ENCODE data around the gene MCM3AP. TPM values are rescaled to one million over a fixed set of nuclear protein-coding genes. Genes with fewer than 3 reads are reported as not detected.
"Not testable (repeated sequence)": the region's sequence is repeated elsewhere in the genome, so short reads cannot be mapped to it uniquely, and the experiment has no call there.

MCM3AP gene
- total RNA-seq, 2 experiments from 2014 or later, result 109 to 121 TPM

- DNase-seq, result no peak
- Mint-ChIP-seq H3K9me3 (no peaks in the 10 kb centered on the region), H3K4me1 (peaks cover 39% of the 10 kb centered on the region), H3K27me3 (no peaks in the 10 kb centered on the region), H3K36me3 (ENCODE audit: low read depth) (peaks cover 29% of the 10 kb centered on the region), H3K27ac (no peak overlapping the region), H3K4me3 (peak overlapping the region; percentile 1)
- POLR2A ChIA-PET, result no interaction called here
- CTCF ChIA-PET, result interaction anchor here (1.0 kb wide), 1 partner anchor 82 kb away, joined by 3 read pairs; no protein-coding TSS in a partner anchor
Measured at GRCh38 chr21:46226146-46226545, 59.3 kb downstream of the MCM3AP start.

GRCh38 chr21:46223661-46224060 lies 61.8 kb downstream of the MCM3AP start:
- POLR2A ChIA-PET, H3K27ac Mint-ChIP-seq, H3K9me3 Mint-ChIP-seq, DNase-seq, H3K4me3 Mint-ChIP-seq, CTCF ChIA-PET, H3K27me3 Mint-ChIP-seq: not testable (repeated sequence)
- peaks cover 31% of the 10 kb centered on the region for H3K36me3 Mint-ChIP-seq (ENCODE audit: low read depth)
- H3K4me1 Mint-ChIP-seq, result peaks cover 26% of the 10 kb centered on the region

- POLR2A ChIA-PET, result no interaction called here
- no peak for DNase-seq
- no peak overlapping the region for H3K4me3 Mint-ChIP-seq
- CTCF ChIA-PET, result no interaction called here
- no peaks in the 10 kb centered on the region for H3K27me3 Mint-ChIP-seq
- H3K27ac Mint-ChIP-seq, result no peak overlapping the region
- peaks cover 31% of the 10 kb centered on the region for H3K36me3 Mint-ChIP-seq (ENCODE audit: low read depth)
- H3K9me3 Mint-ChIP-seq, result no peaks in the 10 kb centered on the region
- peaks cover 26% of the 10 kb centered on the region for H3K4me1 Mint-ChIP-seq
Measured at GRCh38 chr21:46223217-46223616, 62.2 kb downstream of the MCM3AP start.

GRCh38 chr21:46222436-46223116 lies 62.8 kb downstream of the MCM3AP start:
- CTCF ChIA-PET, result no interaction called here
- Mint-ChIP-seq H3K36me3 (ENCODE audit: low read depth) (peaks cover 25% of the 10 kb centered on the region), H3K27me3 (no peaks in the 10 kb centered on the region), H3K4me1 (peaks cover 22% of the 10 kb centered on the region), H3K9me3 (no peaks in the 10 kb centered on the region), H3K27ac (no peak overlapping the region), H3K4me3 (no peak overlapping the region)
- no peak for DNase-seq
- POLR2A ChIA-PET, result no interaction called here

DNA sequence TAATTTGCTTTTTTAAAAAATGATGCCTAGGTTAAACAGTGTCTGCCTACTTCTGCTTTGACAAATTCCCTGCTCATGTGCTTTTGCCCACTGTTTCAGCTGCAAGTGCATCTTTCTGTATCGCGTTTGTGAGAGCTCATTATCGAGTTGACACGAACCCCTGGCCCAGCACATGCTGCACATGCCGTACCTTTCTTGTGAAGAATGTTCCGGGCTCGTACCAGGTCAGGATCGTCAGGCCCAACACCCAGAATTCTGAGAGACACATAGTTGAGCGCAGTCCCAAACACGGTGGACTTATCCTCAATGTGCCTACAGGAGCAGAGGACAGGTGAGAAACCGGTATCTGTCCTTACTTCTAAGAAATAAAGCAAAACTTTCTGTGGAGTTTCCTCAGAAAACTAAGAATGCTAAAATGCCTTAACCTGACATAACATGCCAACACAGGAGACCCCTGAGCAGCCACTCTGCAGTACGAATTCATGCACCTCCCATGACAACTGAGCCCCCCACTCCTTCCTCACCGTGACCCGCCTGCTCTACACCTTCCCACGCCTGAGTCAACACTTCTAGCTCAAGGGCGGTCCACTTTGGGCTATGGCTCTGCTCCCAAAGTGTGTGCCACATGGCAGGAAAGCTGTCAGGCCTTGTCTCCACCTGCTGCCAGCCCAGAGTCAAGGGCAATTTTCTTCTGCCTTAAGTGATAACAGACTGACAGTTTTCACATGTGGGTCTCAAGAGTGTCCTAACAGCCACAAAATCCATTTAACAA lies 63.6 kb downstream of the MCM3AP start:
- Mint-ChIP-seq H3K4me1 (peaks cover 15% of the 10 kb centered on the region), H3K27me3 (no peaks in the 10 kb centered on the region), H3K9me3 (no peaks in the 10 kb centered on the region), H3K4me3 (no peak overlapping the region), H3K27ac (no peak overlapping the region), H3K36me3 (ENCODE audit: low read depth) (peaks cover 18% of the 10 kb centered on the region)
- DNase-seq, result no peak
- POLR2A ChIA-PET, result no interaction called here
- CTCF ChIA-PET, result no interaction called here

DNA sequence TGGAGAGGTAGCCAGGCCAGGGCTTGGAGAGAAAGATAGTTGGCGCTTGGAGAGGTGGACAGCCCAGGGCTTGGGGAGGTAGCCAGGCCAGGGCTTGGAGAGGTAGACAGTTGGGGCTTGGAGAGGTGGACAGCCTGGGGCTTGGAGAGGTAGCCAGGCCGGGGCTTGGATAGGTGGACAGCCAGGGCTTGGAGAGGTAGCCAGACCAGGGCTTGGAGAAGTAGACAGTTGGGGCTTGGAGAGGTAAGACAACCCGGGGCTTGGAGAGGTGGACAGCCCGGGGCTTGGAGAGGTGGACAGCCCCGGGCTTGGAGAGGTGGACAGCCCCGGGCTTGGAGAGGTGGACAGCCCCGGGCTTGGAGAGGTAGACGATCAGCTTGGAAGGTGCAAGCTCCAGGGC lies 64.6 kb downstream of the MCM3AP start:
- Mint-ChIP-seq H3K27me3 (no peaks in the 10 kb centered on the region), H3K4me3 (no peak overlapping the region), H3K36me3 (ENCODE audit: low read depth) (peaks cover 16% of the 10 kb centered on the region), H3K27ac (no peak overlapping the region), H3K9me3 (no peaks in the 10 kb centered on the region), H3K4me1 (peaks cover 6% of the 10 kb centered on the region)
- CTCF ChIA-PET, result no interaction called here
- POLR2A ChIA-PET, result no interaction called here
- DNase-seq, result no peak

- Mint-ChIP-seq H3K9me3 (no peaks in the 10 kb centered on the region), H3K27ac (no peak overlapping the region), H3K36me3 (ENCODE audit: low read depth) (peaks cover 12% of the 10 kb centered on the region), H3K27me3 (no peaks in the 10 kb centered on the region), H3K4me3 (no peak overlapping the region), H3K4me1 (peaks cover 2% of the 10 kb centered on the region)
- no peak for DNase-seq
- POLR2A ChIA-PET, result no interaction called here
- CTCF ChIA-PET, result no interaction called here
Measured at GRCh38 chr21:46220275-46220810, 65.1 kb downstream of the MCM3AP start.

DNA sequence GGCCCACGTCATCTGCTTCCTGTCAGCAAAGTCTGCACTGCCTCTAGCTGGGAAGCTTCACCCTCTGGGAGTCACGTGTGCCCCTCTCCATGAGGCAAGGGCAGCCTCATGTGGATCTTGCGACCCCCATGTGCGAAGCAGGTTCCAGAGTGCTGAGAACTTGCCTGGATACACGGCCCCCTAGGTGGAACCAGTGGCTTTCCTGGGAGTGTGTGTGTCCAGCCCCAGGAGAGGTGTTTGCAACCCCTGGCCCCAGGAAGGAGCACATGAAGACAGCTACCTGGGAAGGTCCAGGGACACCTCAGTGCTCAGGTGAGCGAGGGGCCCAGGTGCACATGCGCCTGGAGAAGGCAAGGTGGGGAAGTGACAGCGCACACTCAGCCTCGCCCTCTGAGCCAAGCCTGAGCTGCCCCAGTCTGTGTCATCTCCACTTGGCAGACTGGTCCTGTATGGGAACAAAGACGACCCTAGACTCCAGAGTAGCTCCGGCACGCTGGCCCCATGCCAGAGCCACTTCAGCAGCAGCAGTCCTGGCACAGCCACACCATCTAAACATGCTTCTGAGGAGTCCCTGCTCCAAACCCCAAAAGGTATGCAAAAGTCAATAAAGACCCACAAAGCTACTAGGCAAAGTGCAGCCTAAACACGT lies 65.7 kb downstream of the MCM3AP start:
- no peaks in the 10 kb centered on the region for H3K27me3 Mint-ChIP-seq
- POLR2A ChIA-PET, result no interaction called here
- CTCF ChIA-PET, result interaction anchor here (0.7 kb wide), 1 partner anchor 76 kb away, joined by 3 read pairs; no protein-coding TSS in a partner anchor

GRCh38 chr21:46218906-46219590 lies 66.4 kb downstream of the MCM3AP start:
- Mint-ChIP-seq H3K9me3 (no peaks in the 10 kb centered on the region), H3K27ac (no peak overlapping the region), H3K4me1 (peaks cover 2% of the 10 kb centered on the region), H3K27me3 (no peaks in the 10 kb centered on the region), H3K4me3 (no peak overlapping the region), H3K36me3 (ENCODE audit: low read depth) (peaks cover 12% of the 10 kb centered on the region)
- POLR2A ChIA-PET, result no interaction called here
- CTCF ChIA-PET, result interaction anchor here (0.7 kb wide), 1 partner anchor 76 kb away, joined by 3 read pairs; no protein-coding TSS in a partner anchor
- no peak for DNase-seq

More for the DNA sequence above, 65.7 kb downstream of the MCM3AP start:
- H3K4me3 Mint-ChIP-seq, result no peak overlapping the region
- no peaks in the 10 kb centered on the region for H3K9me3 Mint-ChIP-seq
- no peak overlapping the region for H3K27ac Mint-ChIP-seq
- peaks cover 12% of the 10 kb centered on the region for H3K36me3 Mint-ChIP-seq (ENCODE audit: low read depth)
- DNase-seq, result no peak
- peaks cover 2% of the 10 kb centered on the region for H3K4me1 Mint-ChIP-seq

GRCh38 chr21:46217511-46218196 lies 67.8 kb downstream of the MCM3AP start:
- ChIA-PET CTCF (interaction anchor here (0.6 kb wide), 1 partner anchor 75 kb away, joined by 3 read pairs; no protein-coding TSS in a partner anchor), POLR2A (no interaction called here)
- Mint-ChIP-seq H3K4me3 (no peak overlapping the region), H3K9me3 (no peaks in the 10 kb centered on the region), H3K27me3 (no peaks in the 10 kb centered on the region), H3K4me1 (peaks cover 2% of the 10 kb centered on the region), H3K27ac (no peak overlapping the region), H3K36me3 (ENCODE audit: low read depth) (peaks cover 12% of the 10 kb centered on the region)
- no peak for DNase-seq

GRCh38 chr21:46216132-46216747 lies 69.2 kb downstream of the MCM3AP start:
- CTCF ChIA-PET, result interaction anchor here (1.5 kb wide), 1 partner anchor 73 kb away, joined by 3 read pairs; no protein-coding TSS in a partner anchor
- POLR2A ChIA-PET, result interaction anchor here (1.0 to 1.2 kb wide), 2 partner anchors 12 to 88 kb away, joined by 3 read pairs; partner anchors contain the start of gene LSS
- Mint-ChIP-seq H3K27ac (peak overlapping the region; percentile 49), H3K9me3 (no peaks in the 10 kb centered on the region), H3K36me3 (ENCODE audit: low read depth) (peaks cover 8% of the 10 kb centered on the region), H3K27me3 (no peaks in the 10 kb centered on the region), H3K4me3 (no peak overlapping the region), H3K4me1 (peaks cover 2% of the 10 kb centered on the region)
- no peak for DNase-seq

Measured in activated CD4-positive, alpha-beta memory T cell treated with anti-CD3 and anti-CD28 coated beads, Interleukin-2, amount 10 ng/mL, durations not matched to agents 7 days and 5 days (primary cell).